GM12878 (cell line): ENCODE results near the gene MBD6. TPM values are rescaled to one million over a fixed set of nuclear protein-coding genes. Genes with fewer than 3 reads are reported as not detected.

Experiments used
- ATAC-seq: fragments of 200-7000 bp; cut with Tn5 transposase; 3 replicates; pipeline ENCODE4 v1.9.1; 2020; ENCODE audit warnings: mild to moderate bottlenecking, moderate library complexity
- BruUV-seq: library from RNA; stranded (reverse); fragments of 400-500 nt; replicated peaks from 2 replicates; lab custom pipeline; 2021; lab: Mats Ljungman, UMichigan
- CTCF ChIA-PET: fragments of 300-600 bp; sonication (Branson Sonifier 250); formaldehyde crosslinking; extraction: SDS; loops from one replicate; lab custom pipeline; 2021; ENCODE audit warnings: inconsistent platforms; lab: Yijun Ruan, JAX
- POLR2A ChIA-PET: fragments of 350-600 bp; formaldehyde crosslinking; extraction: SDS; loops from one replicate; lab custom pipeline; 2021; ENCODE audit warnings: inconsistent platforms; lab: Charles Lee
- RAD21 ChIA-PET: fragments of 300-600 bp; sonication (Branson Sonifier 250); formaldehyde crosslinking; loops from one replicate; lab custom pipeline; 2023; ENCODE audit warnings: antibody characterized with exemption; ENCODE audit not compliant: unreplicated experiment; lab: Charles Lee
- SMC1A ChIA-PET: fragments of 300-600 bp; sonication (Branson Sonifier 250); formaldehyde crosslinking; loops from one replicate; lab custom pipeline; 2023; ENCODE audit not compliant: unreplicated experiment, uncharacterized antibody; lab: Charles Lee
- DNase-seq: peaks from one replicate; pipeline ENCODE4 v3.0.0-alpha.2; 2011; ENCODE audit warnings: low read depth, low spot score
- FAIRE-seq: peaks from 3 replicates; lab custom pipeline; 2011; peaks lifted over from hg19 to GRCh38; lab: Jason Lieb, UNC
- H2AFZ ChIP-seq: 2 replicates; pipeline ENCODE4 v1.6.0; 2011; ENCODE audit warnings: low read depth, low read length, control low read depth; ENCODE audit not compliant: control insufficient read depth
- H3K27ac ChIP-seq: 2 replicates; pipeline ENCODE4 v1.5.1; 2011; ENCODE audit warnings: control low read depth; ENCODE audit not compliant: control insufficient read depth, insufficient read depth
- H3K27me3 ChIP-seq, 2 experiments: replicated peaks in 1 of 2; 2 replicates each; pipeline versions ENCODE4 v1.6.0 to v1.6.1; 2011; ENCODE audit warnings: low read length in 1 of 2; ENCODE audit not compliant: control insufficient read depth in 2 of 2, insufficient read depth in 2 of 2
- H3K36me3 ChIP-seq, 2 experiments: 2 replicates each; pipeline ENCODE4 v1.5.1; 2011; ENCODE audit warnings: low read length in 1 of 2; ENCODE audit not compliant: control insufficient read depth in 2 of 2, insufficient read depth in 2 of 2
- H3K4me1 ChIP-seq: 2 replicates; pipeline ENCODE4 v1.6.1; 2011; ENCODE audit warnings: mild to moderate bottlenecking, low read length, moderate library complexity, mixed read lengths; ENCODE audit not compliant: control insufficient read depth, insufficient read depth
- H3K4me2 ChIP-seq: 2 replicates; pipeline ENCODE4 v1.6.0; 2011; ENCODE audit warnings: control low read depth; ENCODE audit not compliant: control insufficient read depth, insufficient read depth
- H3K4me3 ChIP-seq: fragments of 200-600 bp; sonication (generic); 2 replicates; pipeline ENCODE4 v1.5.1; 2016
- H3K79me2 ChIP-seq: 2 replicates; pipeline ENCODE4 v1.6.0; 2011; ENCODE audit warnings: low read length; ENCODE audit not compliant: control insufficient read depth, insufficient read depth
- H3K9ac ChIP-seq: 2 replicates; pipeline ENCODE4 v1.8.0; 2011; ENCODE audit warnings: low read length, control low read depth, mixed read lengths; ENCODE audit not compliant: control insufficient read depth, insufficient read depth
- H3K9me3 ChIP-seq: replicated peaks from 3 replicates; pipeline ENCODE4 v1.5.1; 2011; ENCODE audit warnings: mild to moderate bottlenecking, low read length; ENCODE audit not compliant: control insufficient read depth, insufficient read depth
- H4K20me1 ChIP-seq: 2 replicates; pipeline ENCODE4 v1.6.0; 2011; ENCODE audit not compliant: control insufficient read depth, insufficient read depth
- RELA ChIP-seq: fragments of 450-650 bp; IDR thresholded peaks from 2 replicates; pipeline ENCODE4 v1.8.0; 2014; ENCODE audit warnings: borderline replicate concordance; ENCODE audit not compliant: partially characterized antibody
- WGBS: methylation state at CpG from one replicate; pipeline ENCODE4 v1.1.6; 2016; ENCODE audit warnings: low lambda C conversion rate; ENCODE audit not compliant: insufficient replicate concordance, insufficient coverage; ENCODE audit errors: missing lambda C conversion rate; 5-methylcytosine and 5-hydroxymethylcytosine counted together
- in situ Hi-C: fragments of 300-500 bp; cut with MboI; formaldehyde crosslinking; loops from 9 replicates; pipeline ENCODE4 v1.14.3; 2018; ENCODE audit warnings: mixed read lengths
- intact Hi-C: fragments of 100-400 bp; cut with micrococcal nuclease; formaldehyde crosslinking; loops from one replicate; pipeline ENCODE4 v1.14.2; 2022; ENCODE audit not compliant: unreplicated experiment
- polyA plus RNA-seq, 11 experiments: library from polyadenylated mRNA; depleted of rRNA in 4 of 11; unstranded in 6 of 11; stranded (reverse) in 5 of 11; fragments of >200 nt; fragmentation: Nextera tagmentation in 4 of 11; fragmentation: Illumina TruSeq in 1 of 11; extraction: Ambion mirVana in 4 of 11; extraction: Trizol in 1 of 11; gene quantifications; 1 replicate in 1 of 11; 2 replicates in 10 of 11; pipeline versions ENCODE4 v1.2.1 to v1.2.3, GENCODE V29; 2011 to 2016; ENCODE audit warnings: inconsistent platforms in 2 of 11, missing spikeins in 2 of 11, low read depth in 1 of 11
- total RNA-seq, 4 experiments: library from RNA; depleted of rRNA in 3 of 4; stranded (reverse); fragments of >200 nt in 3 of 4; fragmentation: Illumina TruSeq in 1 of 4; extraction: Trizol in 1 of 4; gene quantifications; 2 replicates each; pipeline versions ENCODE4 v1.2.1 to v1.2.3, GENCODE V29; 2013 to 2021
- TF ChIP-seq, protein P1 (sequence below): fragments of 450-650 bp; IDR thresholded peaks from 2 replicates; pipeline ENCODE4 v1.6.1; 2016; ENCODE audit warnings: mild to moderate bottlenecking, moderate library complexity, borderline replicate concordance

Gene MBD6
- total and polyA plus RNA-seq, 10 of the 15 experiments (the other 5 are each of a cell fraction or from before 2014, with no cell fraction given), result 1.5 to 52.7 (median 6.8) TPM

DNA sequence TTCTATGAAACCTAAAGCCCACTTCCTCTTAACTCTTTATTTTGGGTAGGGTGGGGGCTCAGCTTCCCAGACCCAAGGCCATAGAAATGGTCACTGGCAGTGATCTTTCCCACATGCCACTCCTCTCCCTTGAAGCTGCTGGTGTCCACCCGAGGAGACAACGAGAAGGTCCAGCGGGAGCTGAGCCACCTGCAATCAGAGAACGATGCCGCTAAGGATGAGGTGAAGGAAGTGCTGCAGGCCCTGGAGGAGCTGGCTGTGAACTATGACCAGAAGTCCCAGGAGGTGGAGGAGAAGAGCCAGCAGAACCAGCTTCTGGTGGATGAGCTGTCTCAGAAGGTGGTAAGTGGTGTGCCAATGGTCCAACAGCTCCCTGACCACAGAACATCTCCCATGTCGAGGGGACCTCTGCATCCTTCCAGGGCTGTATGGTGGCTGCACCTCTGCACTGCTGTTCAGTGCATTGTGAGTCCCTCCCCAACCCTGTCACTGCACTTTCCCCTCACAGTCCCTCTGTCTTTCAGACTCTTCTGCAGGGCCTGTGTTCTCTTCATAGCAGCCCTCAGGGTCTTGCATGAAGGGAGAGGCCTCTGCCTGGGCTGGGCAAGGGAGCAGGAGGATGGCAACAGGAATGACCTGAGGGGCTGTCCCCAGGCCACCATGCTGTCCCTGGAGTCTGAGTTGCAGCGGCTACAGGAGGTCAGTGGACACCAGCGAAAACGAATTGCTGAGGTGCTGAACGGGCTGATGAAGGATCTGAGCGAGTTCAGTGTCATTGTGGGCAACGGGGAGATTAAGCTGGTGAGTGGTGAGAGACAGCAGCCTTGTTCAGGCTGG is 49.5 kb downstream of the MBD6 start:
- H3K36me3 ChIP-seq, result no peaks in the 10 kb centered on the region
- no peak overlapping the region for H3K9ac ChIP-seq
- in situ Hi-C loops, result no loop called here
- FAIRE-seq (no peak), DNase-seq (no peak), ATAC-seq (no peak)
- no peaks in the 10 kb centered on the region for H3K4me1 ChIP-seq
- ChIA-PET POLR2A (no interaction called here), CTCF (interaction anchor here (1.4 kb wide), 1 partner anchor 11 kb away, joined by 5 read pairs; no protein-coding TSS in a partner anchor), RAD21 (no interaction called here), SMC1A (no interaction called here)
- no peak overlapping the region for H3K4me3 ChIP-seq
- intact Hi-C loops, result no loop called here
- no peaks in the 10 kb centered on the region; a peak in 1 of 4 replicates for H3K27me3 ChIP-seq
- H3K9me3 ChIP-seq, result no peaks in the 10 kb centered on the region
- no peak overlapping the region for H3K4me2 ChIP-seq
- no peak overlapping the region for H2AFZ ChIP-seq
- BruUV-seq, result no TSS peak
- H4K20me1 ChIP-seq, result no peaks in the 10 kb centered on the region
- no peak overlapping the region for H3K27ac ChIP-seq
- no peaks in the 10 kb centered on the region for H3K79me2 ChIP-seq
- WGBS, result 58% methylated on average over 12 of the region's 12 CpGs
- TF ChIP-seq, protein P1, sequence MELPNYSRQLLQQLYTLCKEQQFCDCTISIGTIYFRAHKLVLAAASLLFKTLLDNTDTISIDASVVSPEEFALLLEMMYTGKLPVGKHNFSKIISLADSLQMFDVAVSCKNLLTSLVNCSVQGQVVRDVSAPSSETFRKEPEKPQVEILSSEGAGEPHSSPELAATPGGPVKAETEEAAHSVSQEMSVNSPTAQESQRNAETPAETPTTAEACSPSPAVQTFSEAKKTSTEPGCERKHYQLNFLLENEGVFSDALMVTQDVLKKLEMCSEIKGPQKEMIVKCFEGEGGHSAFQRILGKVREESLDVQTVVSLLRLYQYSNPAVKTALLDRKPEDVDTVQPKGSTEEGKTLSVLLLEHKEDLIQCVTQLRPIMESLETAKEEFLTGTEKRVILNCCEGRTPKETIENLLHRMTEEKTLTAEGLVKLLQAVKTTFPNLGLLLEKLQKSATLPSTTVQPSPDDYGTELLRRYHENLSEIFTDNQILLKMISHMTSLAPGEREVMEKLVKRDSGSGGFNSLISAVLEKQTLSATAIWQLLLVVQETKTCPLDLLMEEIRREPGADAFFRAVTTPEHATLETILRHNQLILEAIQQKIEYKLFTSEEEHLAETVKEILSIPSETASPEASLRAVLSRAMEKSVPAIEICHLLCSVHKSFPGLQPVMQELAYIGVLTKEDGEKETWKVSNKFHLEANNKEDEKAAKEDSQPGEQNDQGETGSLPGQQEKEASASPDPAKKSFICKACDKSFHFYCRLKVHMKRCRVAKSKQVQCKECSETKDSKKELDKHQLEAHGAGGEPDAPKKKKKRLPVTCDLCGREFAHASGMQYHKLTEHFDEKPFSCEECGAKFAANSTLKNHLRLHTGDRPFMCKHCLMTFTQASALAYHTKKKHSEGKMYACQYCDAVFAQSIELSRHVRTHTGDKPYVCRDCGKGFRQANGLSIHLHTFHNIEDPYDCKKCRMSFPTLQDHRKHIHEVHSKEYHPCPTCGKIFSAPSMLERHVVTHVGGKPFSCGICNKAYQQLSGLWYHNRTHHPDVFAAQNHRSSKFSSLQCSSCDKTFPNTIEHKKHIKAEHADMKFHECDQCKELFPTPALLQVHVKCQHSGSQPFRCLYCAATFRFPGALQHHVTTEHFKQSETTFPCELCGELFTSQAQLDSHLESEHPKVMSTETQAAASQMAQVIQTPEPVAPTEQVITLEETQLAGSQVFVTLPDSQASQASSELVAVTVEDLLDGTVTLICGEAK, result no peak
- TF ChIP-seq RELA, result no peak
